Fibroblast of mammary gland (primary cell): ENCODE results near the gene OTOP1.
"Not testable (repeated sequence)": the region's sequence is repeated elsewhere in the genome, so short reads cannot be mapped to it uniquely, and the experiment has no call there.

Source experiments
- DNase-seq: peaks from one replicate; pipeline ENCODE4 v3.0.0-alpha.2; 2010; ENCODE audit warnings: low read depth
- H3K4me3 ChIP-seq: 2 replicates; pipeline ENCODE4 v1.5.1; 2011; ENCODE audit warnings: low read depth, mild to moderate bottlenecking, low read length, moderate library complexity; ENCODE audit not compliant: control insufficient read depth
- TF ChIP-seq, protein P1 (sequence below): conservative IDR thresholded peaks from 2 replicates; pipeline ENCODE4 v1.5.1; 2011; ENCODE audit warnings: low read depth, low read length, inconsistent platforms; ENCODE audit not compliant: control insufficient read depth, insufficient read depth

Gene OTOP1

DNA sequence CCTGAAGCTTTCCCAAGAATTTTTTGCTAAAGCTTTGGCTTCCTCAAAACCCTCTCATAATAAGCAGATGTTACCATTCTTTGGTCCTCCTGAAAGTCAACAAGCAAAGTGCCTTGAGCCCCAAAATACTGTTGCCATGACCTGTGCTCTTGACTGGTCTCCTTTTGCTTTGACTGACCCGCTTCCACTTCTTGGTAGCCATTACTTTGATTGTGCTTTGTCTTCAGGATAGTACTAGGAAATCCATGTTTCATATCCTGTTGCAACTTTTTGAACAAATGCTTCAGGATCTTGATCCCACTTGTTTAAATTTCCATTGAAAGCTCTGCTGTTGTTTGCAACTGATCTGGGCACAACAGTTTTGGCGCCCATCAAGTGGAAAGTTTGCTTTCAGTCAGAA lies 6.9 kb upstream of the OTOP1 start:
- DNase-seq = no peak
- TF ChIP-seq, protein P1, sequence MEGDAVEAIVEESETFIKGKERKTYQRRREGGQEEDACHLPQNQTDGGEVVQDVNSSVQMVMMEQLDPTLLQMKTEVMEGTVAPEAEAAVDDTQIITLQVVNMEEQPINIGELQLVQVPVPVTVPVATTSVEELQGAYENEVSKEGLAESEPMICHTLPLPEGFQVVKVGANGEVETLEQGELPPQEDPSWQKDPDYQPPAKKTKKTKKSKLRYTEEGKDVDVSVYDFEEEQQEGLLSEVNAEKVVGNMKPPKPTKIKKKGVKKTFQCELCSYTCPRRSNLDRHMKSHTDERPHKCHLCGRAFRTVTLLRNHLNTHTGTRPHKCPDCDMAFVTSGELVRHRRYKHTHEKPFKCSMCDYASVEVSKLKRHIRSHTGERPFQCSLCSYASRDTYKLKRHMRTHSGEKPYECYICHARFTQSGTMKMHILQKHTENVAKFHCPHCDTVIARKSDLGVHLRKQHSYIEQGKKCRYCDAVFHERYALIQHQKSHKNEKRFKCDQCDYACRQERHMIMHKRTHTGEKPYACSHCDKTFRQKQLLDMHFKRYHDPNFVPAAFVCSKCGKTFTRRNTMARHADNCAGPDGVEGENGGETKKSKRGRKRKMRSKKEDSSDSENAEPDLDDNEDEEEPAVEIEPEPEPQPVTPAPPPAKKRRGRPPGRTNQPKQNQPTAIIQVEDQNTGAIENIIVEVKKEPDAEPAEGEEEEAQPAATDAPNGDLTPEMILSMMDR = no peak
- no peak overlapping the region for H3K4me3 ChIP-seq

DNA sequence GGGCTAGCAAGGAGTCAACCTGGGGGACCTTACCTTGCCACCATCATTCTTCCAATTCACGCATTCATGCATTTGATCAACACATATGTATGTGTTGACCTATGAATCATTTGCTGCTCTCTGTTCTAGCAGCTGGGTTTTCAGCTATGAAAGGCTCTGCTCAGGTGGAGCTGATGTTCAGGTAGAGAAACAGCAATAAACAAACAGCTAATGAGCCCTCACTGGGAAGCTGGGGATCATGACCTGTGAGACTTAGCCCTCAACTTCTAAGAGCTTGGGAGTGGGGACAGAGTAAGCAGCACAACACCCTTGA lies 1.6 kb upstream of the OTOP1 start:
- TF ChIP-seq, protein P1 = no peak
- H3K4me3 ChIP-seq = no peak overlapping the region

DNA sequence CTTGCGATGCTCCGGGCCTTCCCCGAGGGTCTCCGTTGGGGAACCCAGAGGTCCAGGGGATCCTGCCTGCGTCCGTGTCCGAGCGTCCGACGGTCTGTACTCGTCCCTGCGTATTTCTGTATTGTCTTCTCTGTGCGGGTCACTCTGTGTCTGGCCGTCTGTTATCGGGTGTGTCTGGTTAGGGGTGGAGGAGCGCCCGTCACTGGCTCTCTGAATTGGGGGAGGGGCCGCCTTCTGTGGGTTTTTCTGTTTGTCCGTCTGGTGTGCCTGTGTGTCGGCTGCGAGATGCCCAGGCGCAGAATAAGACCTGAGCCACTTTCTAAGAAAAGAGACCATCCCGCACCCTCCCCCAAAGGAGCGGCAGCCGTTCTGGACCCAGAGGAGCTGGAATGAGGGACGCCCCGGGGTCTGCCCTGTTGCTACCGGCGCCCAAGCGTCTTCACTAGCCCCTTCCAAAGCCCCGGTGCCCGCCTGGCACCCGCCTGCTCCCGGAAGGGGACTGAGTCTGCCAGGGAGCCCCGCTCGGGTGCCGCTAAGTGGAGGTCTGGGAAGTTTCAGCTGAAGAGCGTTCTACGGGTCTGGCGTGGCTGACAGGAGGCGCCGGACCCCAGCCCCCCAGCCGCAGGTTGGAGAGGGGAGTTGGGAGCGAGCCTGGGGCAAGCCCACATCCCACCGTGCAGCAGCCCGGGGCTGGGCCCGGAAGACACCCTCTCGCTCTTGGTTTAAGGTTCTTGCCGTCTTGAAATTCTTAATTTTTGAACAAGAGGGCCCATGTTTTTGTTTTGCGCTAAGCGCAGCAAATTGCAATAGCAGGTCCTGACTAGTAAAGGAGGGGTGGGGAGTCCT lies 1.0 kb upstream of the OTOP1 start:
- TF ChIP-seq, protein P1 = no peak
- no peak overlapping the region for H3K4me3 ChIP-seq
- DNase-seq = no peak

More for the DNA sequence above, 1.6 kb upstream of the OTOP1 start:
- DNase-seq = no peak

DNA sequence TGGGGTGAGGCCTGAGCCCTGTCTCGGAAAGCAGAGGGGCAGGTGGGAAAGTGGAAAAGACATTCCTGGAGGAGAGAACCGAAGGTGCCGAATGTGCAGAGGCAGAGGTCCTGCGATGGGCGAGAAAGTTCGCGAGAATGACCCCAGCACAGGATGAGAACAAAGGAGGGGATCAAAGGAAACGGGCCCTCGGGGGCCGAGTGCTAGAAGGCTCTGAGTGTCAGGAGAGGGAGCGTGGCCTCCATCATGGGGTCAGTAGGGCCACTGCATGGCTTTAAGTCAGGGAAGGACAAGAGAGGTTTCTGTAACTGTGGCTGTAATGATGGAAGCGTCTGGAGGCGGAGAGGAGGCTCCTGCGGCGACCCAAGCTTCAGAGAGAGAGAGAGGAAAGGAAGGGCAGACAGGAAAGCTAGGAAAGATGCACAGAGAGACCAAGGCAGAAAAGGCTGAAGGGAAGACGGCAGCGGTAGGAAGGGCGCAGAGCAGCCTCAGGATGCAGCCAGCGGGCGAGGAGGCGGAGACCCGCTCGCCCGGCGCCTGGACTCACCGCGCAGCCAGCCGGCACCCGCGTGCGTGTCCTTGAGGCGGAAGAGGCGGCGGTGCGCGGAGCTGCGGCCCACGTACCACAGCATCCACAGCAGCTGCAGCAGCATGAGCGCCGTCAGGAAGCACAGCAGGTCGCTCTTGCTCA lies 669 bp downstream of the OTOP1 start:
- TF ChIP-seq, protein P1 = no peak
- peak; percentile 3 for DNase-seq
- H3K4me3 ChIP-seq = no peak overlapping the region

DNA sequence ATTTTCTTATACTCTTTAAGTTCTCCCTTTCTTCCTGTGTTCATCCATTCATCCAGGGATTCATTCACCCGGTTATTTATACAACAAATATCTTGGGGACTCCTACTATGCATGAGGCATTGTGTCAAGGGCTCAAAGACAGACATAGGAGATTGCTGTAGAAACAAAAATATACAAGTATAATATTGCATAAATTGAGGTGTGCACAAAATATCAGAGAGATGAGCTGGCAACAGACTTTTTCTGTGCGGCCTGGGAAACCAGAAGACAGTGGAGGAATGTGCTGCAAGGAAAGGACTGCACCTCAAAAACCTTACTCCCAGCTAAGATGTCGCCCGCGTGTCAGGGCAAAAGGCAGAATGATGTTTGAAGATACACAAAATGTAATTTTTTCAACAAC lies 9.6 kb downstream of the OTOP1 start:
- TF ChIP-seq, protein P1 = no peak
- H3K4me3 ChIP-seq = no peak overlapping the region
- DNase-seq = no peak

DNA sequence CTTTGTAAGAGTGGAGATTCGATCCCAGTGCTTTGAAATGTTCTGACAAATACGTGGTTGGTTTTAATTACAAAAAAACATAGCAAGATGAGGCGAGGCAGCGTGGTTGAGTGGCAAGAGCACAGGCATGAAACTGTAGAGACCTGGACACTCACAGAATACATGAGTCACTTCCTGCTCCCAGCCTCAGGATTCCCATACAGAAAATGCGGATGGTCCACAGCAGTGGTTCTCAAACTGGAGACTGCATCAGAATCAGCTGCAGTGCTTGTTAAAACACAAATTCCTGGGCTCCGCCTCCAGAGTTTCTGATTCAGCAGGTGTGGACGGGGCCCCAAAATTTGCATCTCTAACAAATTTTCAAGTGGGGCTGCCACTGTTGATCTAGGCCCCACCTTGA lies 10.1 kb downstream of the OTOP1 start:
- TF ChIP-seq, protein P1 = no peak
- DNase-seq = peak; percentile 23
- H3K4me3 ChIP-seq = no peak overlapping the region

DNA sequence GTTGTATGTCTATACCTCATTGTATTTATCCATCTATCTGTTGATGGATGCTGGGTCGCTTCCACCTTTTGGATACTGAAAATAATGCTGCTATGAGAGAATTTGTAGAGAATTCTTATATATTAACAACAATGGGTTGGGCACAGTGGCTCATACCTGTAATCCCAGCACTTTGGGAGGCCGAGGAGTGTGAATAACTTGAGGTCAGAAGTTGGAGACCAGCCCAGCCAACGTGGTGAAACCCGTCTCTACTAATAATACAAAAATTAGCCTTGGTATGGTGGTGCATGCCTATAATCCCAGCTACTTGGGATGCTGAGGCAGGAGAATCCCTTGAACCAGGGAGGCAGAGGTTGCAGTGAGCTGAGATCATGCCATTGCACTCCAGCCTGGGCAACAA lies 13.1 kb downstream of the OTOP1 start:
- DNase-seq, H3K4me3 ChIP-seq: not testable (repeated sequence)
